Loucy (cell line): ENCODE results near the gene CRAMP1.
A peak's percentile ranks its signal among the peaks of the same experiment; 100 is the strongest.

ENCODE experiments used
- H2AFZ ChIP-seq: fragments of 200-600 bp; sonication (generic); 2 replicates; pipeline ENCODE4 v1.6.0; 2016; ENCODE audit warnings: antibody characterized with exemption, mild to moderate bottlenecking, low read length, moderate library complexity
- H3F3A ChIP-seq: fragments of 200-600 bp; 2 replicates; pipeline ENCODE4 v1.6.0; 2016; ENCODE audit warnings: antibody characterized with exemption, low read depth, mild to moderate bottlenecking
- H3K27me3 ChIP-seq: fragments of 200-600 bp; sonication (generic); 2 replicates; pipeline ENCODE4 v1.6.1; 2014; ENCODE audit warnings: low read length, mild to moderate bottlenecking; ENCODE audit not compliant: insufficient read depth, poor library complexity, severe bottlenecking
- H3K36me3 ChIP-seq: fragments of 200-600 bp; sonication (generic); 2 replicates; pipeline ENCODE4 v1.6.1; 2016; ENCODE audit warnings: low read length; ENCODE audit not compliant: insufficient read depth
- H3K4me1 ChIP-seq: fragments of 200-600 bp; sonication (generic); 2 replicates; pipeline ENCODE4 v1.5.1; 2014; ENCODE audit warnings: low read length, mild to moderate bottlenecking; ENCODE audit not compliant: insufficient read depth, poor library complexity, severe bottlenecking
- H3K4me2 ChIP-seq: fragments of 200-600 bp; sonication (generic); 2 replicates; pipeline ENCODE4 v1.6.0; 2014; ENCODE audit warnings: antibody characterized with exemption, low read length, low read depth, mild to moderate bottlenecking; ENCODE audit not compliant: poor library complexity, severe bottlenecking
- H3K4me3 ChIP-seq: fragments of 200-600 bp; sonication (generic); 2 replicates; pipeline ENCODE4 v1.5.1; 2014; ENCODE audit warnings: low read length, mild to moderate bottlenecking, mixed read lengths; ENCODE audit not compliant: poor library complexity, severe bottlenecking
- H3K79me2 ChIP-seq: fragments of 200-600 bp; sonication (generic); 2 replicates; pipeline ENCODE4 v1.6.1; 2014; ENCODE audit warnings: low read length; ENCODE audit not compliant: insufficient read depth
- H3K9ac ChIP-seq: fragments of 200-600 bp; sonication (generic); 2 replicates; pipeline ENCODE4 v1.6.0; 2014; ENCODE audit warnings: mild to moderate bottlenecking, low read depth, low read length, moderate library complexity; ENCODE audit not compliant: poor library complexity, severe bottlenecking
- H3K9me2 ChIP-seq: fragments of 200-600 bp; sonication (generic); replicated peaks from 2 replicates; pipeline ENCODE4 v1.6.1; 2016; ENCODE audit warnings: low read depth, low read length, mixed read lengths
- H3K9me3 ChIP-seq: fragments of 200-600 bp; sonication (generic); 2 replicates; pipeline ENCODE4 v1.6.1; 2014; ENCODE audit warnings: mild to moderate bottlenecking, antibody characterized with exemption, low read length, low read depth; ENCODE audit not compliant: insufficient read depth
- H4K20me1 ChIP-seq: fragments of 200-600 bp; sonication (generic); 2 replicates; pipeline ENCODE4 v1.6.0; 2014; ENCODE audit warnings: antibody characterized with exemption, low read length, mild to moderate bottlenecking; ENCODE audit not compliant: insufficient read depth, poor library complexity, severe bottlenecking
- CTCF ChIP-seq: fragments of 200-600 bp; sonication (generic); conservative IDR thresholded peaks from 2 replicates; pipeline ENCODE4 v1.5.1; 2014; ENCODE audit warnings: mild to moderate bottlenecking, antibody characterized with exemption, low read length
- EZH2phosphoT487 ChIP-seq: fragments of 200-600 bp; IDR thresholded peaks from 2 replicates; pipeline ENCODE4 v1.6.1; 2018; ENCODE audit warnings: antibody characterized with exemption, mild to moderate bottlenecking, moderate library complexity, borderline replicate concordance

CRAMP1 gene

DNA sequence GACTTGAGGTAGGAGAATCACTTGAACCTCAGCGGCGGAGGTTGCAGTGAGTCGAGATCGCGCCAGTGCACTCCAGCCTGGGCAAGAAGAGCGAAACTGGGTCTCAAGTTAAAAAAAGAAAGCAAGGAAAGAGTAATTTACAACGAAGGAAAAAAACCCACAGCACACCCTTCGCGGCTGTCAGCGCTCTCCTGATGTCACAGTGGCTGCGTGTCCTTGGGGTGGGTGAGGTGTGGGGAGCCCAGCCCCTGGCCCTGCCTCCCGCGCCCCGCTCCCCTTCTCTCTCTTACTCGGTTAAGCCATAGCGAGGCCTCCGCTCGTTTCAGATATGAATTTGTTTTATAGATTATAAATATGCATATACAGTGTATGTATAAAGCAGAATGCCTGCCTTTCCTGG is 65.2 kb downstream of the CRAMP1 start:
- Histone ChIP-seq H3K36me3 (peaks cover 8% of the 10 kb centered on the region; the same call in 1 of the 2 replicates), H2AFZ (no peak overlapping the region), H3K9me2 (no peaks in the 10 kb centered on the region)

DNA sequence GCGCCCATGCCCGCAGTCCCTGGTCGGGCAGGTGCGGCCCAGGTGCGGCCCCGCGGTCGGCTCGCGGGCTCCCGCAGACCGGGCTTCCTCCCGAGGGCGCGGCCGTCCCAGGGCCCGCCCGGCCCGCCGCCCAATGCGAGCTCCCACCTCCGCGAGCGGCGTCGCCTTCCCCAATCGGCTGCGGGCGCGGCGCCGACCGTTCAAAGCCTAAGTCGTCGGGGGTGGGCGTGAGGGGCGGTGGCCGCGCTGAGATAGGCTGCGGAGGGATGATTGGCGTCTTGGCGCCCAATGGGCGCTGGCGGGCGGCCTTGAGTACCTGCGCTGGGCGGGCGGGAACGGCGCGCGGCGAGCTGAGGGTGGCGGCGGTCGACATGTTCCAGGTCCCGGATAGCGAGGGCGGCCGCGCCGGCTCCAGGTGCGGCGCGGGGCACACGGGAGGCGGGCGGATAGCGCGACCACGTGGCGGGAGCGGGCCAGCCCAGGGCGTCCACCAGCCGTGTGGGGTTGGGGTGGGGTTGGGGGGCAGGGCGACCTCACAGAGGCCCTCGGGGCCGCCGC is 65.9 kb downstream of the CRAMP1 start, which contains the start of gene JPT2:
TSS of gene JPT2 (plus strand) at position 338 of the 558 bp plus-strand sequence. CDS start at position 372, 34 bp downstream.
- Histone ChIP-seq H3K4me1 (peaks cover 3% of the 10 kb centered on the region), H3K36me3 (peaks cover 5% of the 10 kb centered on the region; the same call in 1 of the 2 replicates), H3K79me2 (peaks cover 39% of the 10 kb centered on the region), H3K9me2 (no peaks in the 10 kb centered on the region), H3K9ac (peak within 1 kb of the TSS; percentile 94), H2AFZ (0 out of 2 replicates have a peak within 1 kb of the TSS, but pooled peaks have one; percentile 27), H3K4me3 (peak within 1 kb of the TSS; percentile 90), H3K27me3 (no peaks in the 10 kb centered on the region), H3K9me3 (no peaks in the 10 kb centered on the region), H3K4me2 (peak within 1 kb of the TSS; percentile 92), H4K20me1 (peaks cover 12% of the 10 kb centered on the region), H3F3A (no peaks in the 10 kb centered on the region)
- TF ChIP-seq CTCF (no peak), EZH2phosphoT487 (no peak)

More for the DNA sequence above, 65.2 kb downstream of the CRAMP1 start:
- H3F3A ChIP-seq, result no peaks in the 10 kb centered on the region
- H3K4me1 ChIP-seq, result peaks cover 3% of the 10 kb centered on the region
- H3K79me2 ChIP-seq, result peaks cover 39% of the 10 kb centered on the region
- no peak for TF ChIP-seq EZH2phosphoT487
- TF ChIP-seq CTCF, result no peak
- peak overlapping the region; percentile 64 for H3K4me3 ChIP-seq
- peak overlapping the region; percentile 27 for H3K9ac ChIP-seq
- H3K27me3 ChIP-seq, result no peaks in the 10 kb centered on the region
- H4K20me1 ChIP-seq, result peaks cover 12% of the 10 kb centered on the region
- peak overlapping the region; percentile 63 for H3K4me2 ChIP-seq
- no peaks in the 10 kb centered on the region for H3K9me3 ChIP-seq

- H4K20me1 ChIP-seq, result peaks cover 12% of the 10 kb centered on the region
- peaks cover 3% of the 10 kb centered on the region for H3K4me1 ChIP-seq
- H3K9me3 ChIP-seq, result no peaks in the 10 kb centered on the region
- no peaks in the 10 kb centered on the region for H3K9me2 ChIP-seq
- peak overlapping the region; percentile 94 for H3K9ac ChIP-seq
- no peaks in the 10 kb centered on the region for H3K27me3 ChIP-seq
- TF ChIP-seq CTCF, result no peak
- TF ChIP-seq EZH2phosphoT487, result no peak
- peaks cover 5% of the 10 kb centered on the region; the same call in 1 of the 2 replicates for H3K36me3 ChIP-seq
- H2AFZ ChIP-seq, result 0 out of 2 replicates have a peak overlapping the region, but pooled peaks have one; percentile 27
- H3F3A ChIP-seq, result no peaks in the 10 kb centered on the region
- peak overlapping the region; percentile 92 for H3K4me2 ChIP-seq
- H3K79me2 ChIP-seq, result peaks cover 44% of the 10 kb centered on the region
- H3K4me3 ChIP-seq, result peak overlapping the region; percentile 90
Measured at GRCh38 chr16:1678500-1679098, 66.4 kb downstream of the CRAMP1 start.
